ENCODE measurements around the gene BEST2.
"Not testable (repeated sequence)": the region's sequence is repeated elsewhere in the genome, so short reads cannot be mapped to it uniquely, and the experiment has no call there.

BEST2 gene

GRCh38 chr19:12751635-12752034 is at the start of gene BEST2:
BEST2 (plus strand) TSS chr19:12751791; CDS start chr19:12752593, 802 bp downstream.
- DNase-seq: no peak

GRCh38 chr19:12703046-12703445 is 48.5 kb upstream of the BEST2 start:
- peak; percentile 88 for DNase-seq

GRCh38 chr19:12705169-12705568 is 46.4 kb upstream of the BEST2 start:
- DNase-seq: no peak

GRCh38 chr19:12705654-12706331 is 45.8 kb upstream of the BEST2 start:
- no peak for DNase-seq

- no peak for DNase-seq
These were observed 45.3 kb upstream of the BEST2 start for GRCh38 chr19:12706332-12706718.

GRCh38 chr19:12708641-12709040 is 43.0 kb upstream of the BEST2 start:
- no peak for DNase-seq

- DNase-seq: no peak
These were observed 40.4 kb upstream of the BEST2 start for GRCh38 chr19:12711187-12711586.

- not testable (repeated sequence) for DNase-seq
These were observed 39.5 kb upstream of the BEST2 start for GRCh38 chr19:12712077-12712476.

- not testable (repeated sequence) for DNase-seq
These were observed 38.3 kb upstream of the BEST2 start for GRCh38 chr19:12713304-12713703.

GRCh38 chr19:12715102-12715501 is 36.5 kb upstream of the BEST2 start:
- DNase-seq: no peak

GRCh38 chr19:12715929-12716328 is 35.7 kb upstream of the BEST2 start:
- peak; percentile 47 for DNase-seq

GRCh38 chr19:12720296-12720695 is 31.3 kb upstream of the BEST2 start:
- no peak for DNase-seq

GRCh38 chr19:12720851-12721655 is 30.5 kb upstream of the BEST2 start:
- DNase-seq: peak; percentile 58

- peak; percentile 88 for DNase-seq
These were observed 29.7 kb upstream of the BEST2 start for GRCh38 chr19:12721656-12722565.

GRCh38 chr19:12722566-12723380 is 28.8 kb upstream of the BEST2 start:
- peak; percentile 100 for DNase-seq

GRCh38 chr19:12723381-12723640 is 28.3 kb upstream of the BEST2 start:
- DNase-seq: peak; percentile 51

GRCh38 chr19:12723641-12724426 is 27.8 kb upstream of the BEST2 start, which contains the start of gene TNPO2:
TNPO2 (minus strand) TSS chr19:12723932; CDS start chr19:12720977, 2,955 bp downstream.
- peak; percentile 91 for DNase-seq

GRCh38 chr19:12725612-12726011 is 26.0 kb upstream of the BEST2 start:
- DNase-seq: peak; percentile 24

- DNase-seq: no peak
These were observed 24.6 kb upstream of the BEST2 start for GRCh38 chr19:12726988-12727316.

- DNase-seq: no peak
These were observed 23.7 kb upstream of the BEST2 start for GRCh38 chr19:12727745-12728433.

- DNase-seq: no peak
These were observed 21.5 kb upstream of the BEST2 start for GRCh38 chr19:12730064-12730463.
